Measurements from ENCODE around the gene RBM47.

The RBM47 gene

DNA sequence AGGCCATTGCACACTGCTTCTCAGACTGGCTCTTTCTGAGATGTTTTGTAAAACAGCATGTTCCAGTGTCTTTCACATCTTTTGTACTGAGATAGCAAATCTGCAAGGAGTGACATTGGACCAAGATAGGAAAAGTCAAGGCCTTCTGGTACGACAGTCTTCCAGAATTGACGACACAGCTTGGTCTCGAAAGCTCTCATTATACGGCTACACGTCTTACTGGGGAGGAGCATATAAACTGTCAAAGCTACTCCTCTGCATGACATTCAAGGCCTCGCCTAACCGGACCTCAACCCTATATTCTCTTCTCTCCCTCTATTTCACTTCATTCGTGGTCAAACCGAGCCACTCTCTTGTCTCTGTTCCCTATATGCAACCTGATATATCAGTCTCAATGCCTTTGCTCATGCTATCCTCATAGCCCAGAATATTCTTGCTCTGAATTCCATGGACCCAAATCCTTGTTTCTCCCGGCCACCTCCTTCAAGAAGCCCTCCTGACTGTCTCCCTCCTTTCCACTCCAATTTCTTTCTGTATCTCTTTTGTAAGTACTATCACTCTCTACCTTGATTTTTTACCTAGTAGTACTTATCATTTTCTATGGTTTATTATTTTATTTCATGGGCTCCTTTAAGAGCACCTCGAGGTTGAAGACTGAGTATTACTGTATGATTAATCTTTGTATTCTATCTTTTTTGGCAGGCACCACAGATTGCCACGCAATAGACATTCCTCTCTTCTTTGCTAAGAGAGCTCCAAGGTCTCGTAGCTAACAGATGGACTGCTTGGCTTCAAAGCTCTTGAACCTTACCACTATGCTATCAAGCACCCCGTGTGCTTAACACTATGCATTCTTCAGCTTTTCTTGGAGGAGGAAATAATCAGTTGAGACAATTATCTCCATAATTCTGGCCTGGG lies 35.1 kb downstream of the RBM47 start:
- Histone ChIP-seq H3K4me2 (ENCODE audit: low read length) (no peak overlapping the region), H3K27ac (ENCODE audit: low read length) (no peak overlapping the region)

GRCh38 chr4:40592034-40592433 lies 37.6 kb downstream of the RBM47 start:
- Histone ChIP-seq H3K27ac (ENCODE audit: low read length) (no peak overlapping the region), H3K9me3 (ENCODE audit: insufficient read depth, low read length) (no peaks in the 10 kb centered on the region), H3K27me3 (ENCODE audit: low read depth, low read length) (no peaks in the 10 kb centered on the region), H3K9ac (ENCODE audit: low read length) (no peak overlapping the region), H3K4me2 (ENCODE audit: low read length) (no peak overlapping the region), H3K79me2 (ENCODE audit: low read length) (no peaks in the 10 kb centered on the region), H3K4me1 (ENCODE audit: low read length) (peaks cover 6% of the 10 kb centered on the region), H3K4me3 (ENCODE audit: low read length) (no peak overlapping the region), H2AFZ (ENCODE audit: low read depth, low read length) (no peak overlapping the region), H4K20me1 (ENCODE audit: insufficient read depth, low read length) (no peaks in the 10 kb centered on the region), H3K36me3 (replicated peaks; ENCODE audit: low read depth, low read length) (no peaks in the 10 kb centered on the region)
- TF ChIP-seq CTCF (IDR thresholded peaks at IDR 0.05; ENCODE audit: low read depth, low read length) = no peak
- TF ChIP-seq EZH2phosphoT487 (IDR thresholded peaks at IDR 0.05; ENCODE audit: low read depth) = no peak

More for the DNA sequence above, 35.1 kb downstream of the RBM47 start:
- H3K27me3 ChIP-seq (ENCODE audit: low read depth, low read length) = no peaks in the 10 kb centered on the region
- H4K20me1 ChIP-seq (ENCODE audit: insufficient read depth, low read length) = no peaks in the 10 kb centered on the region
- H2AFZ ChIP-seq (ENCODE audit: low read depth, low read length) = no peak overlapping the region
- H3K4me1 ChIP-seq (ENCODE audit: low read length) = peaks cover 5% of the 10 kb centered on the region
- H3K4me3 ChIP-seq (ENCODE audit: low read length) = no peak overlapping the region
- TF ChIP-seq CTCF (IDR thresholded peaks at IDR 0.05; ENCODE audit: low read depth, low read length) (no peak), EZH2phosphoT487 (IDR thresholded peaks at IDR 0.05; ENCODE audit: low read depth) (no peak)
- H3K9ac ChIP-seq (ENCODE audit: low read length) = no peak overlapping the region
- no peaks in the 10 kb centered on the region for H3K9me3 ChIP-seq (ENCODE audit: insufficient read depth, low read length)
- H3K36me3 ChIP-seq (replicated peaks; ENCODE audit: low read depth, low read length) = no peaks in the 10 kb centered on the region
- no peaks in the 10 kb centered on the region for H3K79me2 ChIP-seq (ENCODE audit: low read length)

- Histone ChIP-seq H4K20me1 (ENCODE audit: insufficient read depth, low read length) (no peaks in the 10 kb centered on the region), H3K4me3 (ENCODE audit: low read length) (no peak overlapping the region), H3K27me3 (ENCODE audit: low read depth, low read length) (no peaks in the 10 kb centered on the region), H3K9me3 (ENCODE audit: insufficient read depth, low read length) (no peaks in the 10 kb centered on the region), H3K27ac (ENCODE audit: low read length) (no peak overlapping the region), H3K9ac (ENCODE audit: low read length) (no peak overlapping the region), H3K4me1 (ENCODE audit: low read length) (peaks cover 12% of the 10 kb centered on the region), H3K79me2 (ENCODE audit: low read length) (no peaks in the 10 kb centered on the region), H2AFZ (ENCODE audit: low read depth, low read length) (no peak overlapping the region), H3K36me3 (replicated peaks; ENCODE audit: low read depth, low read length) (no peaks in the 10 kb centered on the region), H3K4me2 (ENCODE audit: low read length) (no peak overlapping the region)
- TF ChIP-seq CTCF (IDR thresholded peaks at IDR 0.05; ENCODE audit: low read depth, low read length) (no peak), EZH2phosphoT487 (IDR thresholded peaks at IDR 0.05; ENCODE audit: low read depth) (no peak)
These were observed 41.8 kb downstream of the RBM47 start for GRCh38 chr4:40587826-40588225.

DNA sequence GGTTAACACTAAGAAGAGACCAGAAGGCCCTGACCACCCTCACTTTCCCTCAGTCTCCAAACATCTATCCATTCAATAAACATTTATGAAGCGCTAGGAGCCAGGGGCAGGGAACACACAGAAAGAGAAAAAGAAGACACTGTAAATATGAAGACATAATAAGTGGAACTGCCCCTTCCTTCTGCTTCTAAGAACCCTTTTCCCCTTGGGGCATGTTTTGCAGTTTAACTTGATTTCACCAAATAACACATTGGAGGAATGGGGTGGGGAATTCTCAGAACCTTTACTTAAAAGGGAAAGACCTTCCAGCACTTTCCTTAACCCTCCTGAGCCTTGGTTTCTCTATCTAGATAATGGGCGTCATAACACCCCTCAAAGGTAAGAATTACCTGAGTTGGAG lies 42.3 kb downstream of the RBM47 start:
- Histone ChIP-seq H3K79me2 (ENCODE audit: low read length) (no peaks in the 10 kb centered on the region), H3K27me3 (ENCODE audit: low read depth, low read length) (no peaks in the 10 kb centered on the region), H3K36me3 (replicated peaks; ENCODE audit: low read depth, low read length) (no peaks in the 10 kb centered on the region), H3K9me3 (ENCODE audit: insufficient read depth, low read length) (no peaks in the 10 kb centered on the region), H3K27ac (ENCODE audit: low read length) (no peak overlapping the region), H3K4me3 (ENCODE audit: low read length) (no peak overlapping the region), H3K9ac (ENCODE audit: low read length) (no peak overlapping the region), H3K4me2 (ENCODE audit: low read length) (no peak overlapping the region), H2AFZ (ENCODE audit: low read depth, low read length) (no peak overlapping the region), H3K4me1 (ENCODE audit: low read length) (peaks cover 12% of the 10 kb centered on the region), H4K20me1 (ENCODE audit: insufficient read depth, low read length) (no peaks in the 10 kb centered on the region)
- TF ChIP-seq CTCF (IDR thresholded peaks at IDR 0.05; ENCODE audit: low read depth, low read length) = no peak
- no peak for TF ChIP-seq EZH2phosphoT487 (IDR thresholded peaks at IDR 0.05; ENCODE audit: low read depth)
